ENCODE measurements around the gene DNAJA3. TPM values are rescaled to one million over a fixed set of nuclear protein-coding genes. Genes with fewer than 3 reads are reported as not detected.

Gene DNAJA3
- total RNA-seq, 1 experiment from 2014 or later: 64.1 TPM

DNA sequence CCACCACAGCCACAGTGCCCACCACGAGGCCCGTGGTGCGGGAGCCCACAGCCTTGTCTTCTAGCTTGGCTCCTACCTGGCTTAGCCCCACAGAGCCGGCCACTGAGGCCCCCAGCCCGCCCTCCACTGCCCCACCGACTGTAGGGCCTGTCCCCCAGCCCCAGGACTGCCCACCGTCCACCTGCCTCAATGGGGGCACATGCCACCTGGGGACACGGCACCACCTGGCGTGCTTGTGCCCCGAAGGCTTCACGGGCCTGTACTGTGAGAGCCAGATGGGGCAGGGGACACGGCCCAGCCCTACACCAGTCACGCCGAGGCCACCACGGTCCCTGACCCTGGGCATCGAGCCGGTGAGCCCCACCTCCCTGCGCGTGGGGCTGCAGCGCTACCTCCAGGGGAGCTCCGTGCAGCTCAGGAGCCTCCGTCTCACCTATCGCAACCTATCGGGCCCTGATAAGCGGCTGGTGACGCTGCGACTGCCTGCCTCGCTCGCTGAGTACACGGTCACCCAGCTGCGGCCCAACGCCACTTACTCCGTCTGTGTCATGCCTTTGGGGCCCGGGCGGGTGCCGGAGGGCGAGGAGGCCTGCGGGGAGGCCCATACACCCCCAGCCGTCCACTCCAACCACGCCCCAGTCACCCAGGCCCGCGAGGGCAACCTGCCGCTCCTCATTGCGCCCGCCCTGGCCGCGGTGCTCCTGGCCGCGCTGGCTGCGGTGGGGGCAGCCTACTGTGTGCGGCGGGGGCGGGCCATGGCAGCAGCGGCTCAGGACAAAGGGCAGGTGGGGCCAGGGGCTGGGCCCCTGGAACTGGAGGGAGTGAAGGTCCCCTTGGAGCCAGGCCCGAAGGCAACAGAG is 43.5 kb upstream of the DNAJA3 start:
- no peaks in the 10 kb centered on the region for H3K27me3 Mint-ChIP-seq (ENCODE audit: low read depth)
- H3K27ac Mint-ChIP-seq: no peak overlapping the region
- H3K4me1 Mint-ChIP-seq: peaks cover 20% of the 10 kb centered on the region
- TF ChIP-seq SMAD3 (CRISPR knock-in tag; IDR thresholded peaks at IDR 0.05; ENCODE audit: borderline replicate concordance): no peak
- no peak for TF ChIP-seq FOXP4 (CRISPR knock-in tag; IDR thresholded peaks at IDR 0.05)
- no peak for TF ChIP-seq CREB1 (CRISPR knock-in tag; IDR thresholded peaks at IDR 0.05)
- no peak for TF ChIP-seq TP53 (CRISPR knock-in tag; IDR thresholded peaks at IDR 0.05)
- no peak for TF ChIP-seq ZNF317 (CRISPR knock-in tag; IDR thresholded peaks at IDR 0.05; ENCODE audit: borderline replicate concordance, low read depth)
- TF ChIP-seq ZNF138 (CRISPR knock-in tag; conservative IDR thresholded peaks at IDR 0.05): no peak
- no peak for TF ChIP-seq FOXP1 (CRISPR knock-in tag; IDR thresholded peaks at IDR 0.05; ENCODE audit: borderline replicate concordance)
- no peaks in the 10 kb centered on the region for H3K9me3 Mint-ChIP-seq
- no peaks in the 10 kb centered on the region for H3K36me3 Mint-ChIP-seq
- DNase-seq (ENCODE audit: low spot score) (no peak), ATAC-seq (no peak)
- H3K4me3 Mint-ChIP-seq: no peak overlapping the region
- ChIA-PET CTCF (interaction anchor here (1.0 to 11.7 kb wide), 7 partner anchors 9 to 728 kb away, joined by 3 to 273 read pairs (median 5); partner anchors contain the start of gene DNASE1), POLR2A (interaction anchor here (0.6 to 1.5 kb wide), 3 partner anchors 9 to 11 kb away, joined by 3 read pairs; no protein-coding TSS in a partner anchor)

DNA sequence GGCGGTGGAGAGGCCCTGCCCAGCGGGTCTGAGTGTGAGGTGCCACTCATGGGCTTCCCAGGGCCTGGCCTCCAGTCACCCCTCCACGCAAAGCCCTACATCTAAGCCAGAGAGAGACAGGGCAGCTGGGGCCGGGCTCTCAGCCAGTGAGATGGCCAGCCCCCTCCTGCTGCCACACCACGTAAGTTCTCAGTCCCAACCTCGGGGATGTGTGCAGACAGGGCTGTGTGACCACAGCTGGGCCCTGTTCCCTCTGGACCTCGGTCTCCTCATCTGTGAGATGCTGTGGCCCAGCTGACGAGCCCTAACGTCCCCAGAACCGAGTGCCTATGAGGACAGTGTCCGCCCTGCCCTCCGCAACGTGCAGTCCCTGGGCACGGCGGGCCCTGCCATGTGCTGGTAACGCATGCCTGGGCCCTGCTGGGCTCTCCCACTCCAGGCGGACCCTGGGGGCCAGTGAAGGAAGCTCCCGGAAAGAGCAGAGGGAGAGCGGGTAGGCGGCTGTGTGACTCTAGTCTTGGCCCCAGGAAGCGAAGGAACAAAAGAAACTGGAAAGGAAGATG is 42.8 kb upstream of the DNAJA3 start:
- H3K36me3 Mint-ChIP-seq: no peaks in the 10 kb centered on the region
- peak overlapping the region; percentile 68; the same call in 1 of the 2 replicates for H3K27ac Mint-ChIP-seq
- POLR2A ChIA-PET: interaction anchor here (1.5 kb wide), 1 partner anchor 11 kb away, joined by 3 read pairs; no protein-coding TSS in a partner anchor
- peaks cover 13% of the 10 kb centered on the region for H3K4me1 Mint-ChIP-seq
- DNase-seq (ENCODE audit: low spot score): no peak
- no peaks in the 10 kb centered on the region for H3K9me3 Mint-ChIP-seq
- no peaks in the 10 kb centered on the region for H3K27me3 Mint-ChIP-seq (ENCODE audit: low read depth)
- no peak overlapping the region for H3K4me3 Mint-ChIP-seq
- no peak for ATAC-seq
- TF ChIP-seq ZNF671 (CRISPR knock-in tag; IDR thresholded peaks at IDR 0.05): no peak
- TF ChIP-seq ATF6 (CRISPR knock-in tag; IDR thresholded peaks at IDR 0.05): no peak
- TF ChIP-seq MLX (CRISPR knock-in tag; IDR thresholded peaks at IDR 0.05): no peak
- TF ChIP-seq FOXJ3 (CRISPR knock-in tag; IDR thresholded peaks at IDR 0.05; ENCODE audit: borderline replicate concordance): no peak
- no peak for TF ChIP-seq NR3C1 (CRISPR knock-in tag; conservative IDR thresholded peaks at IDR 0.05; ENCODE audit: low read depth)
- TF ChIP-seq TP53 (CRISPR knock-in tag; IDR thresholded peaks at IDR 0.05): no peak
- TF ChIP-seq FOXK1 (CRISPR knock-in tag; IDR thresholded peaks at IDR 0.05): no peak
- no peak for TF ChIP-seq ATF1 (CRISPR knock-in tag; IDR thresholded peaks at IDR 0.05)
- TF ChIP-seq MXD4 (CRISPR knock-in tag; IDR thresholded peaks at IDR 0.05; ENCODE audit: borderline replicate concordance): no peak
- TF ChIP-seq TEAD4 (CRISPR knock-in tag; IDR thresholded peaks at IDR 0.05): no peak
- TF ChIP-seq, protein P1, sequence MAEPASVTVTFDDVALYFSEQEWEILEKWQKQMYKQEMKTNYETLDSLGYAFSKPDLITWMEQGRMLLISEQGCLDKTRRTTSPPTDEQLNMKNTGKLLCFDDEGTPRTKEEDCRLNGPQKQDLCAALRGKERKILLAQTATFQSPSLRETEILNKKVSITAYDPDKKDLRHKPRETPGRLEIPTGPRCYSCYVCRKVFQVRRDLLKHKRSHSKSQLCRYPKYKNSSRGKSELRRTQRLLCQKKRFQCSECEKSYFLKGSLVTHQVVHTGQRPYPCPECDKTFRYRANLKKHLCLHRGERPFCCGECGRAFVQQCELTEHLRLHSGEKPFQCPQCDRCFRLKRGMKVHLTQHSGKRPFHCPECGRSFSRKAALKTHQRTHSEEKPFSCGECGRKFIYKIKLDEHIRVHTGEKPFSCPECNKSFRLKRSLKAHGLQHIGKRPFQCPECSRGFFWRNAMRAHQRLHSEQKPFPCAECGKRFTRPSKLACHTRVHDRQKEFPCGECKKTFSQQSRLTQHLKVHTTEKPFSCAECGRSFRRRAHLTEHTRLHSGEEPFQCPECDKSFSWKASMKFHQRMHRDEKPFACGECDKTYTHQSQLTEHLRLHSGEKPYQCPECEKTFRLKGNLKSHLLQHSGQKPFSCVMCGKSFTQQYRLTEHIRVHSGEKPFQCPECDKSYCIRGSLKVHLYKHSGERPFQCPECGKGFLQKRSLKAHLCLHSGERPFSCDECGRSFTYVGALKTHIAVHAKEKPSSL (CRISPR knock-in tag; conservative IDR thresholded peaks at IDR 0.05): no peak
- TF ChIP-seq ZBTB21 (CRISPR knock-in tag; IDR thresholded peaks at IDR 0.05; ENCODE audit: borderline replicate concordance): no peak
- no peak for TF ChIP-seq ZNF512 (CRISPR knock-in tag; IDR thresholded peaks at IDR 0.05; ENCODE audit: borderline replicate concordance)
- TF ChIP-seq, protein P2, sequence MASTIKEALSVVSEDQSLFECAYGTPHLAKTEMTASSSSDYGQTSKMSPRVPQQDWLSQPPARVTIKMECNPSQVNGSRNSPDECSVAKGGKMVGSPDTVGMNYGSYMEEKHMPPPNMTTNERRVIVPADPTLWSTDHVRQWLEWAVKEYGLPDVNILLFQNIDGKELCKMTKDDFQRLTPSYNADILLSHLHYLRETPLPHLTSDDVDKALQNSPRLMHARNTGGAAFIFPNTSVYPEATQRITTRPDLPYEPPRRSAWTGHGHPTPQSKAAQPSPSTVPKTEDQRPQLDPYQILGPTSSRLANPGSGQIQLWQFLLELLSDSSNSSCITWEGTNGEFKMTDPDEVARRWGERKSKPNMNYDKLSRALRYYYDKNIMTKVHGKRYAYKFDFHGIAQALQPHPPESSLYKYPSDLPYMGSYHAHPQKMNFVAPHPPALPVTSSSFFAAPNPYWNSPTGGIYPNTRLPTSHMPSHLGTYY (CRISPR knock-in tag; IDR thresholded peaks at IDR 0.05): no peak
- CTCF ChIA-PET: interaction anchor here (1.3 to 11.7 kb wide), 4 partner anchors 8 to 24 kb away, joined by 3 to 273 read pairs (median 10); no protein-coding TSS in a partner anchor
